Measurements from ENCODE around the gene RBM33.

DNA sequence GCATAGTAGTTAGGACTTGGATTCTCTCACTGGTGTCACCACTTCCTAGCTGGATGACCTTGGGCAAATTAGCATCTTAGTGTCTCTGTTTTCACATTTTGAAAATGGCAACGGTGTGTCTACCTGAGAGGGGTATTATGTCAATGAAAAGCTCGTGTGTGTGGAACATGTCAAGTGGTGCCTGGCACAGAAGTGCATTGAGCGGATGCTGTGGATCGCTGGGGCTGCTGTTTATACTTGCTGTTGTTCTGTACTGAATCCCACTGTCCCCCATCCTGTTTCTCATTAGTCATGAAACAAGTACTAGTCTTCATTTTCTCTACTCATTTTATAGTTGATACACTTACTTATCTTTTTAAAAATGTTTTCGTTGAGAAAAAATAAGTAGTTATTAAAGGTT, 26.1 kb downstream of the RBM33 start:
- TF ChIP-seq, protein P1, sequence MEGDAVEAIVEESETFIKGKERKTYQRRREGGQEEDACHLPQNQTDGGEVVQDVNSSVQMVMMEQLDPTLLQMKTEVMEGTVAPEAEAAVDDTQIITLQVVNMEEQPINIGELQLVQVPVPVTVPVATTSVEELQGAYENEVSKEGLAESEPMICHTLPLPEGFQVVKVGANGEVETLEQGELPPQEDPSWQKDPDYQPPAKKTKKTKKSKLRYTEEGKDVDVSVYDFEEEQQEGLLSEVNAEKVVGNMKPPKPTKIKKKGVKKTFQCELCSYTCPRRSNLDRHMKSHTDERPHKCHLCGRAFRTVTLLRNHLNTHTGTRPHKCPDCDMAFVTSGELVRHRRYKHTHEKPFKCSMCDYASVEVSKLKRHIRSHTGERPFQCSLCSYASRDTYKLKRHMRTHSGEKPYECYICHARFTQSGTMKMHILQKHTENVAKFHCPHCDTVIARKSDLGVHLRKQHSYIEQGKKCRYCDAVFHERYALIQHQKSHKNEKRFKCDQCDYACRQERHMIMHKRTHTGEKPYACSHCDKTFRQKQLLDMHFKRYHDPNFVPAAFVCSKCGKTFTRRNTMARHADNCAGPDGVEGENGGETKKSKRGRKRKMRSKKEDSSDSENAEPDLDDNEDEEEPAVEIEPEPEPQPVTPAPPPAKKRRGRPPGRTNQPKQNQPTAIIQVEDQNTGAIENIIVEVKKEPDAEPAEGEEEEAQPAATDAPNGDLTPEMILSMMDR (IDR thresholded peaks at IDR 0.05): no peak
- TF ChIP-seq, protein P2, sequence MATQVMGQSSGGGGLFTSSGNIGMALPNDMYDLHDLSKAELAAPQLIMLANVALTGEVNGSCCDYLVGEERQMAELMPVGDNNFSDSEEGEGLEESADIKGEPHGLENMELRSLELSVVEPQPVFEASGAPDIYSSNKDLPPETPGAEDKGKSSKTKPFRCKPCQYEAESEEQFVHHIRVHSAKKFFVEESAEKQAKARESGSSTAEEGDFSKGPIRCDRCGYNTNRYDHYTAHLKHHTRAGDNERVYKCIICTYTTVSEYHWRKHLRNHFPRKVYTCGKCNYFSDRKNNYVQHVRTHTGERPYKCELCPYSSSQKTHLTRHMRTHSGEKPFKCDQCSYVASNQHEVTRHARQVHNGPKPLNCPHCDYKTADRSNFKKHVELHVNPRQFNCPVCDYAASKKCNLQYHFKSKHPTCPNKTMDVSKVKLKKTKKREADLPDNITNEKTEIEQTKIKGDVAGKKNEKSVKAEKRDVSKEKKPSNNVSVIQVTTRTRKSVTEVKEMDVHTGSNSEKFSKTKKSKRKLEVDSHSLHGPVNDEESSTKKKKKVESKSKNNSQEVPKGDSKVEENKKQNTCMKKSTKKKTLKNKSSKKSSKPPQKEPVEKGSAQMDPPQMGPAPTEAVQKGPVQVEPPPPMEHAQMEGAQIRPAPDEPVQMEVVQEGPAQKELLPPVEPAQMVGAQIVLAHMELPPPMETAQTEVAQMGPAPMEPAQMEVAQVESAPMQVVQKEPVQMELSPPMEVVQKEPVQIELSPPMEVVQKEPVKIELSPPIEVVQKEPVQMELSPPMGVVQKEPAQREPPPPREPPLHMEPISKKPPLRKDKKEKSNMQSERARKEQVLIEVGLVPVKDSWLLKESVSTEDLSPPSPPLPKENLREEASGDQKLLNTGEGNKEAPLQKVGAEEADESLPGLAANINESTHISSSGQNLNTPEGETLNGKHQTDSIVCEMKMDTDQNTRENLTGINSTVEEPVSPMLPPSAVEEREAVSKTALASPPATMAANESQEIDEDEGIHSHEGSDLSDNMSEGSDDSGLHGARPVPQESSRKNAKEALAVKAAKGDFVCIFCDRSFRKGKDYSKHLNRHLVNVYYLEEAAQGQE (IDR thresholded peaks at IDR 0.05): no peak
- TF ChIP-seq SMC3 (IDR thresholded peaks at IDR 0.05): no peak
- TF ChIP-seq, protein P3, sequence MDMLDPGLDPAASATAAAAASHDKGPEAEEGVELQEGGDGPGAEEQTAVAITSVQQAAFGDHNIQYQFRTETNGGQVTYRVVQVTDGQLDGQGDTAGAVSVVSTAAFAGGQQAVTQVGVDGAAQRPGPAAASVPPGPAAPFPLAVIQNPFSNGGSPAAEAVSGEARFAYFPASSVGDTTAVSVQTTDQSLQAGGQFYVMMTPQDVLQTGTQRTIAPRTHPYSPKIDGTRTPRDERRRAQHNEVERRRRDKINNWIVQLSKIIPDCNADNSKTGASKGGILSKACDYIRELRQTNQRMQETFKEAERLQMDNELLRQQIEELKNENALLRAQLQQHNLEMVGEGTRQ (IDR thresholded peaks at IDR 0.05): no peak
- no peak for TF ChIP-seq POLR2A (IDR thresholded peaks at IDR 0.05; ENCODE audit: low read length)
- no peak for TF ChIP-seq RFX5 (IDR thresholded peaks at IDR 0.05)
- TF ChIP-seq NPAS2 (CRISPR knock-in tag; IDR thresholded peaks at IDR 0.05; ENCODE audit: borderline replicate concordance): no peak
- no peak for TF ChIP-seq MAZ (IDR thresholded peaks at IDR 0.05; ENCODE audit: borderline replicate concordance, low read depth, low read length)
- TF ChIP-seq, protein P4, sequence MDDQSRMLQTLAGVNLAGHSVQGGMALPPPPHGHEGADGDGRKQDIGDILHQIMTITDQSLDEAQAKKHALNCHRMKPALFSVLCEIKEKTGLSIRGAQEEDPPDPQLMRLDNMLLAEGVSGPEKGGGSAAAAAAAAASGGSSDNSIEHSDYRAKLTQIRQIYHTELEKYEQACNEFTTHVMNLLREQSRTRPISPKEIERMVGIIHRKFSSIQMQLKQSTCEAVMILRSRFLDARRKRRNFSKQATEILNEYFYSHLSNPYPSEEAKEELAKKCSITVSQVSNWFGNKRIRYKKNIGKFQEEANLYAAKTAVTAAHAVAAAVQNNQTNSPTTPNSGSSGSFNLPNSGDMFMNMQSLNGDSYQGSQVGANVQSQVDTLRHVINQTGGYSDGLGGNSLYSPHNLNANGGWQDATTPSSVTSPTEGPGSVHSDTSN (IDR thresholded peaks at IDR 0.05): no peak
- no peak for TF ChIP-seq RAD21 (conservative IDR thresholded peaks at IDR 0.05 in 1 of 2, IDR thresholded peaks at IDR 0.05 in 1 of 2)
- TF ChIP-seq BHLHE40 (IDR thresholded peaks at IDR 0.05; ENCODE audit: low read depth, low read length): no peak
- TF ChIP-seq HOXB13 (CRISPR knock-in tag; IDR thresholded peaks at IDR 0.05; ENCODE audit: low read depth): no peak

Data from A549 (cell line).